DND-41 (cell line): ENCODE results near the gene SMIM32.

Experiments used
- ATAC-seq: fragments of 200-7000 bp; cut with Tn5 transposase; 3 replicates; pipeline ENCODE4 v1.9.1; 2021; ENCODE audit warnings: low read depth; ENCODE audit not compliant: insufficient read depth
- DNase-seq: peaks from one replicate; pipeline ENCODE4 v3.0.0-alpha.2; 2020
- H2AFZ ChIP-seq: 2 replicates; pipeline ENCODE4 v1.6.0; 2012; ENCODE audit warnings: low read depth, low read length
- H3K27ac ChIP-seq: 2 replicates; pipeline ENCODE4 v1.5.1; 2012; ENCODE audit warnings: low read length, inconsistent platforms
- H3K27me3 ChIP-seq: fragments of 200-600 bp; sonication (generic); 2 replicates; pipeline ENCODE4 v1.6.0; 2012; ENCODE audit warnings: low read length, mild to moderate bottlenecking, inconsistent platforms; ENCODE audit not compliant: insufficient read depth, poor library complexity
- H3K36me3 ChIP-seq: 2 replicates; pipeline ENCODE4 v1.5.1; 2012; ENCODE audit warnings: low read length, inconsistent platforms; ENCODE audit not compliant: insufficient read depth
- H3K4me1 ChIP-seq: 2 replicates; pipeline ENCODE4 v1.5.1; 2012; ENCODE audit warnings: mild to moderate bottlenecking, low read length; ENCODE audit not compliant: insufficient read depth
- H3K4me2 ChIP-seq: 2 replicates; pipeline ENCODE4 v1.6.0; 2012; ENCODE audit warnings: mild to moderate bottlenecking, moderate library complexity, low read length, inconsistent platforms; ENCODE audit not compliant: insufficient read depth
- H3K4me3 ChIP-seq, 2 experiments: fragments of 200-600 bp in 1 of 2; shearing (Covaris generic) in 1 of 2; 2 replicates each; pipeline ENCODE4 v1.5.1; 2012 to 2016; ENCODE audit warnings: inconsistent platforms in 2 of 2, low read length in 2 of 2, mild to moderate bottlenecking in 2 of 2, low read depth in 1 of 2, moderate library complexity in 1 of 2
- H3K79me2 ChIP-seq: 2 replicates; pipeline ENCODE4 v1.6.0; 2012; ENCODE audit warnings: low read length, inconsistent platforms; ENCODE audit not compliant: insufficient read depth
- H3K9ac ChIP-seq: 2 replicates; pipeline ENCODE4 v1.6.0; 2012; ENCODE audit warnings: low read depth, mild to moderate bottlenecking, inconsistent platforms, low read length, moderate library complexity
- H3K9me3 ChIP-seq: 2 replicates; pipeline ENCODE4 v1.5.1; 2012; ENCODE audit warnings: low read length, moderate library complexity, mild to moderate bottlenecking, inconsistent platforms; ENCODE audit not compliant: insufficient read depth, severe bottlenecking
- H4K20me1 ChIP-seq: 2 replicates; pipeline ENCODE4 v1.6.0; 2012; ENCODE audit warnings: low read length; ENCODE audit not compliant: insufficient read depth
- EZH2 ChIP-seq: IDR thresholded peaks from 3 replicates; pipeline ENCODE4 v1.6.1; 2012; ENCODE audit warnings: borderline replicate concordance, low read depth, mild to moderate bottlenecking, moderate library complexity, low read length, inconsistent platforms; ENCODE audit not compliant: severe bottlenecking
- TF ChIP-seq, protein P1 (sequence below): IDR thresholded peaks from 2 replicates; pipeline ENCODE4 v1.5.1; 2012; ENCODE audit warnings: borderline replicate concordance, low read length, moderate library complexity, mild to moderate bottlenecking; ENCODE audit not compliant: poor library complexity, severe bottlenecking; ENCODE audit errors: extremely low read depth

Gene SMIM32

GRCh38 chr5:136230176-136230575 is 37.2 kb upstream of the SMIM32 start:
- Histone ChIP-seq H4K20me1 (no peaks in the 10 kb centered on the region), H3K36me3 (no peaks in the 10 kb centered on the region), H3K9ac (no peak overlapping the region), H3K79me2 (no peaks in the 10 kb centered on the region), H3K27ac (no peak overlapping the region), H3K9me3 (no peaks in the 10 kb centered on the region), H3K27me3 (peaks cover 14% of the 10 kb centered on the region), H2AFZ (no peak overlapping the region), H3K4me1 (no peaks in the 10 kb centered on the region), H3K4me2 (no peak overlapping the region), H3K4me3 (no peak overlapping the region)
- ATAC-seq: no peak
- TF ChIP-seq, protein P1, sequence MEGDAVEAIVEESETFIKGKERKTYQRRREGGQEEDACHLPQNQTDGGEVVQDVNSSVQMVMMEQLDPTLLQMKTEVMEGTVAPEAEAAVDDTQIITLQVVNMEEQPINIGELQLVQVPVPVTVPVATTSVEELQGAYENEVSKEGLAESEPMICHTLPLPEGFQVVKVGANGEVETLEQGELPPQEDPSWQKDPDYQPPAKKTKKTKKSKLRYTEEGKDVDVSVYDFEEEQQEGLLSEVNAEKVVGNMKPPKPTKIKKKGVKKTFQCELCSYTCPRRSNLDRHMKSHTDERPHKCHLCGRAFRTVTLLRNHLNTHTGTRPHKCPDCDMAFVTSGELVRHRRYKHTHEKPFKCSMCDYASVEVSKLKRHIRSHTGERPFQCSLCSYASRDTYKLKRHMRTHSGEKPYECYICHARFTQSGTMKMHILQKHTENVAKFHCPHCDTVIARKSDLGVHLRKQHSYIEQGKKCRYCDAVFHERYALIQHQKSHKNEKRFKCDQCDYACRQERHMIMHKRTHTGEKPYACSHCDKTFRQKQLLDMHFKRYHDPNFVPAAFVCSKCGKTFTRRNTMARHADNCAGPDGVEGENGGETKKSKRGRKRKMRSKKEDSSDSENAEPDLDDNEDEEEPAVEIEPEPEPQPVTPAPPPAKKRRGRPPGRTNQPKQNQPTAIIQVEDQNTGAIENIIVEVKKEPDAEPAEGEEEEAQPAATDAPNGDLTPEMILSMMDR: no peak
- TF ChIP-seq EZH2: no peak
- no peak for DNase-seq

GRCh38 chr5:136228136-136228757 is 35.3 kb upstream of the SMIM32 start:
- no peaks in the 10 kb centered on the region for H3K9me3 ChIP-seq
- no peaks in the 10 kb centered on the region for H4K20me1 ChIP-seq
- ATAC-seq: no peak
- no peak overlapping the region for H3K4me3 ChIP-seq
- TF ChIP-seq EZH2: no peak
- TF ChIP-seq, protein P1: no peak
- no peaks in the 10 kb centered on the region for H3K4me1 ChIP-seq
- no peak overlapping the region for H2AFZ ChIP-seq
- H3K27me3 ChIP-seq: peaks cover 12% of the 10 kb centered on the region
- H3K79me2 ChIP-seq: no peaks in the 10 kb centered on the region
- H3K9ac ChIP-seq: no peak overlapping the region
- H3K36me3 ChIP-seq: no peaks in the 10 kb centered on the region
- H3K4me2 ChIP-seq: no peak overlapping the region
- DNase-seq: no peak
- H3K27ac ChIP-seq: no peak overlapping the region

GRCh38 chr5:136226401-136226800 is 33.4 kb upstream of the SMIM32 start:
- Histone ChIP-seq H3K27me3 (peaks cover 11% of the 10 kb centered on the region), H3K9ac (no peak overlapping the region), H3K27ac (no peak overlapping the region), H3K4me2 (no peak overlapping the region), H3K36me3 (no peaks in the 10 kb centered on the region), H2AFZ (no peak overlapping the region), H3K9me3 (no peaks in the 10 kb centered on the region), H3K4me3 (no peak overlapping the region), H3K79me2 (no peaks in the 10 kb centered on the region), H3K4me1 (no peaks in the 10 kb centered on the region), H4K20me1 (no peaks in the 10 kb centered on the region)
- no peak for TF ChIP-seq EZH2
- no peak for ATAC-seq
- DNase-seq: no peak

DNA sequence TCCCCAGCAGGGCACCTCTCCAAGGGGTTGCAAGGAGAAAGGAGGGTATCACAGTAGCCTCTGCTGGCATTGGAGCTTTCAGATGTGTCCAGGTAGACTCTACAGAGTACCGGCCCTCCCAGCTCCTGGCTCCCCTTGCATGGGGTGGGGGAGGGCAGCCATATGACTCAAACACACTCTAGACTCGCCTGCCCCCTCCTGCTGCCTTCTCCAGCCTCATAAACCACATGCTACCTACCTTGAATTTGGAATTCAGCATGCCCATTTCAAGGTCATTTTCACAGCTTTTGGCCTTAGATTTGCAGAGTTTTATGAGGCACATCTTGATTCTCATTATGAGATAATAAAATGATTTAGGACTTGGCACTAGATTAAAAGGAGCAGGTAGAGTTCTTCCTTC is 32.8 kb upstream of the SMIM32 start:
- no peak overlapping the region for H3K4me2 ChIP-seq
- no peak for ATAC-seq
- no peak overlapping the region for H3K9ac ChIP-seq
- no peaks in the 10 kb centered on the region for H3K36me3 ChIP-seq
- TF ChIP-seq, protein P1: no peak
- no peak for TF ChIP-seq EZH2
- no peak overlapping the region for H3K27ac ChIP-seq
- H3K79me2 ChIP-seq: no peaks in the 10 kb centered on the region
- H2AFZ ChIP-seq: no peak overlapping the region
- DNase-seq: no peak
- peaks cover 11% of the 10 kb centered on the region for H3K27me3 ChIP-seq
- H3K4me3 ChIP-seq: no peak overlapping the region
- H3K9me3 ChIP-seq: no peaks in the 10 kb centered on the region
- H3K4me1 ChIP-seq: no peaks in the 10 kb centered on the region
- no peaks in the 10 kb centered on the region for H4K20me1 ChIP-seq
